Ascending aorta (tissue), 2 donors: ENCODE measurements around the gene LMBR1. TPM values are rescaled to one million over a fixed set of nuclear protein-coding genes. Genes with fewer than 3 reads are reported as not detected.

Experiments used
- DNase-seq, 2 donors: peaks; one replicate each; pipeline ENCODE4 v3.0.0-alpha.2; 2019; ENCODE audit warnings: low spot score in 2 of 2
- H3K27ac ChIP-seq, 2 donors: fragments of 200-600 bp; sonication (generic); one replicate each; pipeline ENCODE4 v1.5.1; 2016 to 2017; ENCODE audit warnings: mild to moderate bottlenecking in 1 of 2
- H3K27me3 ChIP-seq: fragments of 200-600 bp; sonication (generic); one replicate; pipeline ENCODE4 v1.5.1; 2017
- H3K36me3 ChIP-seq, 2 donors: fragments of 200-600 bp; sonication (generic); one replicate each; pipeline ENCODE4 v1.5.1; 2016
- H3K4me1 ChIP-seq, 2 donors: fragments of 200-600 bp; sonication (generic); one replicate each; pipeline ENCODE4 v1.5.1; 2016 to 2017; ENCODE audit warnings: mild to moderate bottlenecking in 1 of 2
- H3K4me3 ChIP-seq, 2 donors: fragments of 200-600 bp; sonication (generic); one replicate each; pipeline ENCODE4 v1.5.1; 2016 to 2017; ENCODE audit warnings: mild to moderate bottlenecking in 1 of 2
- H3K9me3 ChIP-seq, 2 donors: fragments of 200-600 bp; sonication (generic); one replicate each; pipeline ENCODE4 v1.5.1; 2016
- CTCF ChIP-seq, 3 experiments: fragments of 200-600 bp in 2 of 3; fragments of 450-650 bp in 1 of 3; sonication (generic) in 2 of 3; IDR thresholded peaks; one replicate each; pipeline ENCODE4 v1.5.1; 2016 to 2019; ENCODE audit warnings: antibody characterized with exemption in 3 of 3, mild to moderate bottlenecking in 1 of 3, moderate library complexity in 1 of 3
- intact Hi-C: fragments of 100-400 bp; cut with DNase I; formaldehyde crosslinking; loops from one replicate; pipeline ENCODE4 v1.15.1; 2023
- total RNA-seq: library from RNA; depleted of rRNA; stranded (reverse); fragments of >200 nt; gene quantifications from one replicate; pipeline ENCODE4 v1.1.0, GENCODE V29; 2016

The LMBR1 gene
- total RNA-seq, 1 donor from 2014 or later, result 14.8 TPM

GRCh38 chr7:156833312-156833711 is 59.7 kb downstream of the LMBR1 start:
- H3K27ac ChIP-seq, result no peak overlapping the region
- no peaks in the 10 kb centered on the region for H3K9me3 ChIP-seq
- no peaks in the 10 kb centered on the region for H3K27me3 ChIP-seq
- peaks cover 6 to 23% of the 10 kb centered on the region in 2 donors for H3K36me3 ChIP-seq
- no peak for TF ChIP-seq CTCF (IDR thresholded peaks at IDR 0.05)
- H3K4me3 ChIP-seq, result no peak overlapping the region
- intact Hi-C loops, result no loop called here
- no peaks in the 10 kb centered on the region for H3K4me1 ChIP-seq
- DNase-seq, result no peak

- no peak overlapping the region for H3K4me3 ChIP-seq
- no peak for DNase-seq
- no peak overlapping the region for H3K27ac ChIP-seq
- H3K9me3 ChIP-seq, result no peaks in the 10 kb centered on the region
- intact Hi-C loops, result no loop called here
- no peak for TF ChIP-seq CTCF (IDR thresholded peaks at IDR 0.05)
- no peaks in the 10 kb centered on the region for H3K4me1 ChIP-seq
- peaks cover 6 to 23% of the 10 kb centered on the region in 2 donors for H3K36me3 ChIP-seq
- H3K27me3 ChIP-seq, result no peaks in the 10 kb centered on the region
These were observed 60.6 kb downstream of the LMBR1 start for GRCh38 chr7:156832195-156832877.

- H3K9me3 ChIP-seq, result no peaks in the 10 kb centered on the region
- no peaks in the 10 kb centered on the region for H3K27me3 ChIP-seq
- H3K27ac ChIP-seq, result no peak overlapping the region
- peaks cover 6 to 30% of the 10 kb centered on the region in 2 donors for H3K36me3 ChIP-seq
- no peak for DNase-seq
- H3K4me1 ChIP-seq, result no peaks in the 10 kb centered on the region
- no peak for TF ChIP-seq CTCF (IDR thresholded peaks at IDR 0.05)
- H3K4me3 ChIP-seq, result no peak overlapping the region
- intact Hi-C loops, result no loop called here
These were observed 63.2 kb downstream of the LMBR1 start for GRCh38 chr7:156829669-156830336.

- Histone ChIP-seq H3K27me3 (no peaks in the 10 kb centered on the region), H3K4me1 (no peaks in the 10 kb centered on the region), H3K27ac (no peak overlapping the region), H3K4me3 (no peak overlapping the region), H3K36me3 (peaks cover 0 to 16% of the 10 kb centered on the region in 2 donors), H3K9me3 (no peaks in the 10 kb centered on the region)
- peak in 2 of 3 experiments; percentile 16 to 39 for TF ChIP-seq CTCF (IDR thresholded peaks at IDR 0.05)
- intact Hi-C loops, result no loop called here
- DNase-seq, result no peak
These were observed 65.3 kb downstream of the LMBR1 start for GRCh38 chr7:156827587-156828203.

- Histone ChIP-seq H3K4me1 (no peaks in the 10 kb centered on the region), H3K9me3 (no peaks in the 10 kb centered on the region), H3K27me3 (no peaks in the 10 kb centered on the region), H3K4me3 (no peak overlapping the region), H3K27ac (no peak overlapping the region), H3K36me3 (peaks cover 0 to 11% of the 10 kb centered on the region in 2 donors)
- no peak for DNase-seq
- intact Hi-C loops, result no loop called here
- no peak for TF ChIP-seq CTCF (IDR thresholded peaks at IDR 0.05)
These were observed 69.5 kb downstream of the LMBR1 start for GRCh38 chr7:156823435-156823834.
